Osteoblast (primary cell): Measurements from ENCODE around the gene ADCY3. TPM values are rescaled to one million over a fixed set of nuclear protein-coding genes. Genes with fewer than 3 reads are reported as not detected.

Experiments
- DNase-seq: peaks from one replicate; pipeline ENCODE4 v3.0.0; 2011; ENCODE audit warnings: low spot score, mixed read lengths; ENCODE audit not compliant: insufficient read length; ENCODE audit errors: missing footprints
- H2AFZ ChIP-seq: 2 replicates; pipeline ENCODE4 v1.6.0; 2011; ENCODE audit warnings: mild to moderate bottlenecking, low read length
- H3K27ac ChIP-seq: 2 replicates; pipeline ENCODE4 v1.5.1; 2011; ENCODE audit warnings: mild to moderate bottlenecking, low read depth, low read length, moderate library complexity
- H3K27me3 ChIP-seq: 2 replicates; pipeline ENCODE4 v1.6.0; 2012; ENCODE audit warnings: mild to moderate bottlenecking, control low read depth, inconsistent platforms, low read length, moderate library complexity; ENCODE audit not compliant: insufficient read depth
- H3K36me3 ChIP-seq: 2 replicates; pipeline ENCODE4 v1.5.1; 2011; ENCODE audit warnings: mild to moderate bottlenecking, low read length, control low read depth, moderate library complexity; ENCODE audit not compliant: insufficient read depth
- H3K4me1 ChIP-seq: 2 replicates; pipeline ENCODE4 v1.5.1; 2011; ENCODE audit warnings: mild to moderate bottlenecking, low read length, control low read depth, moderate library complexity; ENCODE audit not compliant: insufficient read depth
- H3K4me2 ChIP-seq: 2 replicates; pipeline ENCODE4 v1.6.0; 2011; ENCODE audit warnings: mild to moderate bottlenecking, low read length; ENCODE audit not compliant: insufficient read depth
- H3K4me3 ChIP-seq: fragments of 200-600 bp; sonication (generic); 3 replicates; pipeline ENCODE4 v1.5.1; 2012; ENCODE audit warnings: mild to moderate bottlenecking, low read length, inconsistent platforms; ENCODE audit not compliant: insufficient read depth
- H3K79me2 ChIP-seq: 2 replicates; pipeline ENCODE4 v1.6.0; 2012; ENCODE audit warnings: mild to moderate bottlenecking, low read length, control low read depth, inconsistent platforms; ENCODE audit not compliant: insufficient read depth
- H3K9me3 ChIP-seq: 2 replicates; pipeline ENCODE4 v1.5.1; 2011; ENCODE audit warnings: low read depth, low read length, control low read depth
- H4K20me1 ChIP-seq: 2 replicates; pipeline ENCODE4 v1.6.0; 2012; ENCODE audit warnings: mild to moderate bottlenecking, low read length, control low read depth; ENCODE audit not compliant: insufficient read depth
- CTCF ChIP-seq: IDR thresholded peaks from 2 replicates; pipeline ENCODE4 v1.5.1; 2011; ENCODE audit warnings: mild to moderate bottlenecking, low read depth, low read length, moderate library complexity; ENCODE audit errors: extremely low read depth
- total RNA-seq: library from RNA; depleted of rRNA; stranded (reverse); fragments of >200 nt; gene quantifications from 2 replicates; pipeline ENCODE4 v1.2.3, GENCODE V29; 2012

The ADCY3 gene
- total RNA-seq, 1 donor, result 47.4 TPM

GRCh38 chr2:24856791-24857211, 63.2 kb downstream of the ADCY3 start:
- no peaks in the 10 kb centered on the region for H3K27me3 ChIP-seq
- peaks cover 8% of the 10 kb centered on the region for H4K20me1 ChIP-seq
- H3K27ac ChIP-seq, result no peak overlapping the region
- no peaks in the 10 kb centered on the region for H3K79me2 ChIP-seq
- H3K4me1 ChIP-seq, result peaks cover 16% of the 10 kb centered on the region
- no peaks in the 10 kb centered on the region for H3K36me3 ChIP-seq
- DNase-seq, result peak; percentile 23
- H3K4me3 ChIP-seq, result no peak overlapping the region
- no peak overlapping the region for H3K4me2 ChIP-seq
- no peaks in the 10 kb centered on the region for H3K9me3 ChIP-seq
- TF ChIP-seq CTCF, result no peak
- no peak overlapping the region for H2AFZ ChIP-seq

DNA sequence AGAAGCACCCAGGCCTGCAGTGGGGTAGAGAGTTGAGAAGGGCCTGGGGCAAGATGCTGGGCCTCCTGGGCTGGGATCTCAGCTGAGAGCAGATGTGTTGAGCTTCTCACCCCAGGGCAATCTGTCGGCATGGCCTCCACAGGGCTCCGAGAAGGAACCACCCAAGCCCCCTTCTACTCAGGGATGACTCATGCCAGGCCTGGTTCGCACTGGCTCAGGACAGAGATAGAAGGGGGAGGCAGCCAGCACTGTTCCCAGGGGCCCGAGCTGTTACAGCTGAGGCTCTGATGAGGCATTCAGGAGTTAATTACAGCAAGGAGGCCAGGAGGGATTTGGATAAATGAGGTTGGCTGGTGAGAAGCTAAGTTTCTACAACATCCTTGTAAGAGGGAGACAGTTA, 64.3 kb downstream of the ADCY3 start:
- peaks cover 16% of the 10 kb centered on the region for H3K4me1 ChIP-seq
- no peaks in the 10 kb centered on the region for H3K27me3 ChIP-seq
- no peak for TF ChIP-seq CTCF
- H3K4me3 ChIP-seq, result no peak overlapping the region
- H3K4me2 ChIP-seq, result peak overlapping the region; percentile 27
- peak overlapping the region; percentile 39 for H3K27ac ChIP-seq
- no peaks in the 10 kb centered on the region for H3K36me3 ChIP-seq
- no peaks in the 10 kb centered on the region for H3K79me2 ChIP-seq
- H3K9me3 ChIP-seq, result no peaks in the 10 kb centered on the region
- H2AFZ ChIP-seq, result peak overlapping the region; percentile 69
- DNase-seq, result peak; percentile 93
- H4K20me1 ChIP-seq, result peaks cover 8% of the 10 kb centered on the region

GRCh38 chr2:24855022-24855622, 64.9 kb downstream of the ADCY3 start:
- H3K4me3 ChIP-seq, result no peak overlapping the region
- H3K36me3 ChIP-seq, result no peaks in the 10 kb centered on the region
- peak overlapping the region; percentile 69 for H2AFZ ChIP-seq
- peak overlapping the region; percentile 39 for H3K27ac ChIP-seq
- H3K27me3 ChIP-seq, result no peaks in the 10 kb centered on the region
- H3K4me2 ChIP-seq, result no peak overlapping the region
- H3K79me2 ChIP-seq, result no peaks in the 10 kb centered on the region
- peaks cover 8% of the 10 kb centered on the region for H4K20me1 ChIP-seq
- peak; percentile 73 for DNase-seq
- H3K9me3 ChIP-seq, result no peaks in the 10 kb centered on the region
- H3K4me1 ChIP-seq, result peaks cover 16% of the 10 kb centered on the region
- no peak for TF ChIP-seq CTCF

DNA sequence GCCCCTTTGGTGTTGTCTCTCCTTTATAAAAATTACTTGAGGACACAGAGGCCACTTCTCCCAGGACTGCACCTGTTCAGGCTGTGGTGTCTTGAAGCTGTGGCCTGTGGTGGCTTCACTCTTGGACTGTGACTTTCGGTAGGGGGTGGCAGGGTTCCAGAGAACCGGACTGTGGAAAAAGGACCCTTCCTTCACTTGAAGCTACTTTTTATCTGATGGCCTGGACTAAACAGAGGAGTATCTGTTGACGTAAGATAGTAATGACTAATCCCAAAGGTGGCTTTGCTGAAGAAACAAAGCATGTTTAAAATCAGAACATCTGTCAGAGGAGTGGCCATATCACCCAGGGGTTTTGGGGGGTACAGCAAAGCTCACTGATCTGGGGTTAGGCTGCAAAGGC, 66.0 kb downstream of the ADCY3 start:
- peaks cover 5% of the 10 kb centered on the region for H4K20me1 ChIP-seq
- H2AFZ ChIP-seq, result no peak overlapping the region
- no peak for DNase-seq
- no peaks in the 10 kb centered on the region for H3K79me2 ChIP-seq
- no peak overlapping the region for H3K4me3 ChIP-seq
- peaks cover 16% of the 10 kb centered on the region for H3K4me1 ChIP-seq
- TF ChIP-seq CTCF, result no peak
- H3K27ac ChIP-seq, result no peak overlapping the region
- H3K36me3 ChIP-seq, result no peaks in the 10 kb centered on the region
- H3K4me2 ChIP-seq, result no peak overlapping the region
- H3K9me3 ChIP-seq, result no peaks in the 10 kb centered on the region
- no peaks in the 10 kb centered on the region for H3K27me3 ChIP-seq
